PFSK-1 (cell line): ENCODE results near the gene PDE3A.

Experiments used
- POLR2AphosphoS5 ChIP-seq: IDR thresholded peaks from 2 replicates; pipeline ENCODE4 v1.6.1; 2012; ENCODE audit warnings: low read depth, mild to moderate bottlenecking, control low read depth, low read length, moderate library complexity
- TAF1 ChIP-seq: IDR thresholded peaks from 2 replicates; pipeline ENCODE4 v1.6.1; 2012; ENCODE audit warnings: low read length, control low read depth, borderline replicate concordance; ENCODE audit not compliant: insufficient read depth
- TF ChIP-seq, protein P1 (sequence below), 2 experiments: IDR thresholded peaks; 2 replicates each; pipeline versions ENCODE4 v1.6.1 to v1.8.0; 2011 to 2012; ENCODE audit warnings: low read depth in 2 of 2, low read length in 2 of 2, control low read depth in 1 of 2, inconsistent platforms in 1 of 2, mild to moderate bottlenecking in 1 of 2, moderate library complexity in 1 of 2; ENCODE audit not compliant: insufficient read depth in 1 of 2

DNA sequence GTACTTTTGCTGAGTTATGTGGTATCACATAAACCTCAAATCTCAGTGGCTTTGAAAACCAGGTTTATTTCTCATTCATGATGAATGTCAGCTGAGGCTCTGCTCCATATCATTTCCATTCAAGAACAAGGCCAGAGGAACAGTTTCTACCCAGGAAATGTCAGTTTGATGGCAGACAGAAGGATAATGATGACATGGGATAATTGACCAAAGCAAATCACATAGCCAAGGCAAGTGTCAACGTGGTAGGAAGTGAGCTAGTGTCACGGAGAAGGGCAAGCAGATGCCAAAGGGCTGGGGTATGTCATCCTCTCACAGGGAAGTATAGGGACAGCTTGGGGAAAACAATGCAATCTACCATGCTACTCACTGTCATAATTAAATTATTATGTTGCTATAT lies 12.3 kb upstream of the PDE3A start:
- TF ChIP-seq, protein P1, sequence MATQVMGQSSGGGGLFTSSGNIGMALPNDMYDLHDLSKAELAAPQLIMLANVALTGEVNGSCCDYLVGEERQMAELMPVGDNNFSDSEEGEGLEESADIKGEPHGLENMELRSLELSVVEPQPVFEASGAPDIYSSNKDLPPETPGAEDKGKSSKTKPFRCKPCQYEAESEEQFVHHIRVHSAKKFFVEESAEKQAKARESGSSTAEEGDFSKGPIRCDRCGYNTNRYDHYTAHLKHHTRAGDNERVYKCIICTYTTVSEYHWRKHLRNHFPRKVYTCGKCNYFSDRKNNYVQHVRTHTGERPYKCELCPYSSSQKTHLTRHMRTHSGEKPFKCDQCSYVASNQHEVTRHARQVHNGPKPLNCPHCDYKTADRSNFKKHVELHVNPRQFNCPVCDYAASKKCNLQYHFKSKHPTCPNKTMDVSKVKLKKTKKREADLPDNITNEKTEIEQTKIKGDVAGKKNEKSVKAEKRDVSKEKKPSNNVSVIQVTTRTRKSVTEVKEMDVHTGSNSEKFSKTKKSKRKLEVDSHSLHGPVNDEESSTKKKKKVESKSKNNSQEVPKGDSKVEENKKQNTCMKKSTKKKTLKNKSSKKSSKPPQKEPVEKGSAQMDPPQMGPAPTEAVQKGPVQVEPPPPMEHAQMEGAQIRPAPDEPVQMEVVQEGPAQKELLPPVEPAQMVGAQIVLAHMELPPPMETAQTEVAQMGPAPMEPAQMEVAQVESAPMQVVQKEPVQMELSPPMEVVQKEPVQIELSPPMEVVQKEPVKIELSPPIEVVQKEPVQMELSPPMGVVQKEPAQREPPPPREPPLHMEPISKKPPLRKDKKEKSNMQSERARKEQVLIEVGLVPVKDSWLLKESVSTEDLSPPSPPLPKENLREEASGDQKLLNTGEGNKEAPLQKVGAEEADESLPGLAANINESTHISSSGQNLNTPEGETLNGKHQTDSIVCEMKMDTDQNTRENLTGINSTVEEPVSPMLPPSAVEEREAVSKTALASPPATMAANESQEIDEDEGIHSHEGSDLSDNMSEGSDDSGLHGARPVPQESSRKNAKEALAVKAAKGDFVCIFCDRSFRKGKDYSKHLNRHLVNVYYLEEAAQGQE (IDR thresholded peaks at IDR 0.05; ENCODE audit: insufficient read depth in 1 of 2, low read depth in 2 of 2, low read length in 2 of 2): no peak
- no peak for TF ChIP-seq TAF1
- TF ChIP-seq POLR2AphosphoS5: no peak
